Measurements from ENCODE around the gene ST6GALNAC5.

Gene ST6GALNAC5

GRCh38 chr1:76870037-76870436 is 2.8 kb downstream of the ST6GALNAC5 start:
- H3K4me3 ChIP-seq (ENCODE audit: low read length, poor library complexity, severe bottlenecking), result no peak overlapping the region
- H3K27me3 ChIP-seq (ENCODE audit: insufficient read depth, low read length, poor library complexity, severe bottlenecking), result no peaks in the 10 kb centered on the region
- H3K4me2 ChIP-seq (ENCODE audit: low read depth, low read length, poor library complexity, severe bottlenecking), result no peak overlapping the region
- H4K20me1 ChIP-seq (ENCODE audit: insufficient read depth, low read length, poor library complexity, severe bottlenecking), result no peaks in the 10 kb centered on the region
- no peak overlapping the region for H2AFZ ChIP-seq (ENCODE audit: low read length)
- no peaks in the 10 kb centered on the region for H3K79me2 ChIP-seq (ENCODE audit: insufficient read depth, low read length)
- H3K36me3 ChIP-seq (ENCODE audit: insufficient read depth, low read length), result no peaks in the 10 kb centered on the region
- H3K9me2 ChIP-seq (replicated peaks; ENCODE audit: low read depth, low read length), result no peaks in the 10 kb centered on the region
- no peaks in the 10 kb centered on the region for H3F3A ChIP-seq (ENCODE audit: low read depth)
- TF ChIP-seq CTCF (conservative IDR thresholded peaks at IDR 0.05; ENCODE audit: low read length) (no peak), EZH2phosphoT487 (IDR thresholded peaks at IDR 0.05; ENCODE audit: borderline replicate concordance) (no peak)
- no peak overlapping the region for H3K9ac ChIP-seq (ENCODE audit: low read depth, low read length, poor library complexity, severe bottlenecking)
- no peaks in the 10 kb centered on the region for H3K4me1 ChIP-seq (ENCODE audit: insufficient read depth, low read length, poor library complexity, severe bottlenecking)
- no peaks in the 10 kb centered on the region for H3K9me3 ChIP-seq (ENCODE audit: insufficient read depth, low read depth, low read length)

GRCh38 chr1:76871355-76871974 is 4.2 kb downstream of the ST6GALNAC5 start:
- no peak overlapping the region for H3K4me2 ChIP-seq (ENCODE audit: low read depth, low read length, poor library complexity, severe bottlenecking)
- H3K4me3 ChIP-seq (ENCODE audit: low read length, poor library complexity, severe bottlenecking), result no peak overlapping the region
- H3K9me2 ChIP-seq (replicated peaks; ENCODE audit: low read depth, low read length), result no peaks in the 10 kb centered on the region
- no peak for TF ChIP-seq CTCF (conservative IDR thresholded peaks at IDR 0.05; ENCODE audit: low read length)
- TF ChIP-seq EZH2phosphoT487 (IDR thresholded peaks at IDR 0.05; ENCODE audit: borderline replicate concordance), result no peak
- H3F3A ChIP-seq (ENCODE audit: low read depth), result no peaks in the 10 kb centered on the region
- H4K20me1 ChIP-seq (ENCODE audit: insufficient read depth, low read length, poor library complexity, severe bottlenecking), result no peaks in the 10 kb centered on the region
- no peaks in the 10 kb centered on the region for H3K27me3 ChIP-seq (ENCODE audit: insufficient read depth, low read length, poor library complexity, severe bottlenecking)
- H3K79me2 ChIP-seq (ENCODE audit: insufficient read depth, low read length), result no peaks in the 10 kb centered on the region
- no peaks in the 10 kb centered on the region for H3K4me1 ChIP-seq (ENCODE audit: insufficient read depth, low read length, poor library complexity, severe bottlenecking)
- no peaks in the 10 kb centered on the region for H3K9me3 ChIP-seq (ENCODE audit: insufficient read depth, low read depth, low read length)
- H2AFZ ChIP-seq (ENCODE audit: low read length), result no peak overlapping the region
- no peak overlapping the region for H3K9ac ChIP-seq (ENCODE audit: low read depth, low read length, poor library complexity, severe bottlenecking)
- no peaks in the 10 kb centered on the region for H3K36me3 ChIP-seq (ENCODE audit: insufficient read depth, low read length)

- Histone ChIP-seq H3K79me2 (ENCODE audit: insufficient read depth, low read length) (no peaks in the 10 kb centered on the region), H3F3A (ENCODE audit: low read depth) (no peaks in the 10 kb centered on the region), H4K20me1 (ENCODE audit: insufficient read depth, low read length, poor library complexity, severe bottlenecking) (no peaks in the 10 kb centered on the region), H2AFZ (ENCODE audit: low read length) (no peak overlapping the region), H3K9me3 (ENCODE audit: insufficient read depth, low read depth, low read length) (no peaks in the 10 kb centered on the region), H3K9ac (ENCODE audit: low read depth, low read length, poor library complexity, severe bottlenecking) (no peak overlapping the region), H3K4me3 (ENCODE audit: low read length, poor library complexity, severe bottlenecking) (no peak overlapping the region), H3K4me2 (ENCODE audit: low read depth, low read length, poor library complexity, severe bottlenecking) (no peak overlapping the region), H3K27me3 (ENCODE audit: insufficient read depth, low read length, poor library complexity, severe bottlenecking) (no peaks in the 10 kb centered on the region), H3K4me1 (ENCODE audit: insufficient read depth, low read length, poor library complexity, severe bottlenecking) (no peaks in the 10 kb centered on the region), H3K9me2 (replicated peaks; ENCODE audit: low read depth, low read length) (no peaks in the 10 kb centered on the region), H3K36me3 (ENCODE audit: insufficient read depth, low read length) (no peaks in the 10 kb centered on the region)
- TF ChIP-seq CTCF (conservative IDR thresholded peaks at IDR 0.05; ENCODE audit: low read length) (no peak), EZH2phosphoT487 (IDR thresholded peaks at IDR 0.05; ENCODE audit: borderline replicate concordance) (no peak)
These were observed 5.7 kb downstream of the ST6GALNAC5 start for GRCh38 chr1:76872944-76873343.
